ENCODE measurements around the gene AFTPH.

The AFTPH gene

DNA sequence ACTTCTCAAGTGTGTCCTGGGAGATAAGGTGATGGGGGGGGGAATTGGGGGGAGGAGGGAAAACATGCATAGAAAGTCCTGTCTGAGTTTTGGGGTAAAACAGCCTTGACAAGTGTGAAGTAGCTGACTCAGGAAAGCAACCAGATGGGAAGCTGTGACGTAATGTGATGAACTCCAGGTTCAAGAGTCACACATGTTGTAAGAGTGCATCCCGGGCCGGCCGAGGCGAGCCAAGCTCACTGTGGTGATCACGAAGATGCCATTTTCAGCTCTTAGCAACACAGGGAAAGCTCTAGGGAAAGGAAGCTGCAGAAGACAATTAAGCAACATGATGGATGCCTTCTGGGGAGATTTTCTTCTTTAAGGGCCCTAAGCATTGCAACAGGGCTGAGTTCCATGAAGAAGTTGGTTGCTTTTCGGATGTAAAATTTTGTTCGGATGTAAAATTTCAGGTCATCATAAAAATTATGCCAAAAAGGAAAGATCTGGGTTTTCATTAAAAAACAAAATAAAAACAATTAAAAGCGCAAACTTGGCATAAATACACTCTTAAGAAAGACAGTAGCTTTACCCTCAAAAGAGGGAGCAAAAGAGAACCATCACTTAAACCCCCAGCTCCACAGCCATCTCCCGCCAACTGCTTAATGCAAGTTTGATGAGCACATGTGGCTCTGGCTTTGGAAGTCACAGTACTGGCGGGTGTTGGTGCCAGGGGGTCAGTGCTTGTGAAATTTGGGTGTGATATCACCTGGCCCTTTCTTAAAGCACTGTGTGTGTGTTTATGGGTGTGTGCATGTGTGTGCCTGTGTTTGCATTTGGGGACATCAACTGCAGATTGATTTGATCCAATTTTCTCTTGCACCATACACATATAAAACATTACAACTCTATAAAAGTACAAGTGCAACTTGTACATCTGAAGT lies 110.5 kb downstream of the AFTPH start:
- no peak for DNase-seq

DNA sequence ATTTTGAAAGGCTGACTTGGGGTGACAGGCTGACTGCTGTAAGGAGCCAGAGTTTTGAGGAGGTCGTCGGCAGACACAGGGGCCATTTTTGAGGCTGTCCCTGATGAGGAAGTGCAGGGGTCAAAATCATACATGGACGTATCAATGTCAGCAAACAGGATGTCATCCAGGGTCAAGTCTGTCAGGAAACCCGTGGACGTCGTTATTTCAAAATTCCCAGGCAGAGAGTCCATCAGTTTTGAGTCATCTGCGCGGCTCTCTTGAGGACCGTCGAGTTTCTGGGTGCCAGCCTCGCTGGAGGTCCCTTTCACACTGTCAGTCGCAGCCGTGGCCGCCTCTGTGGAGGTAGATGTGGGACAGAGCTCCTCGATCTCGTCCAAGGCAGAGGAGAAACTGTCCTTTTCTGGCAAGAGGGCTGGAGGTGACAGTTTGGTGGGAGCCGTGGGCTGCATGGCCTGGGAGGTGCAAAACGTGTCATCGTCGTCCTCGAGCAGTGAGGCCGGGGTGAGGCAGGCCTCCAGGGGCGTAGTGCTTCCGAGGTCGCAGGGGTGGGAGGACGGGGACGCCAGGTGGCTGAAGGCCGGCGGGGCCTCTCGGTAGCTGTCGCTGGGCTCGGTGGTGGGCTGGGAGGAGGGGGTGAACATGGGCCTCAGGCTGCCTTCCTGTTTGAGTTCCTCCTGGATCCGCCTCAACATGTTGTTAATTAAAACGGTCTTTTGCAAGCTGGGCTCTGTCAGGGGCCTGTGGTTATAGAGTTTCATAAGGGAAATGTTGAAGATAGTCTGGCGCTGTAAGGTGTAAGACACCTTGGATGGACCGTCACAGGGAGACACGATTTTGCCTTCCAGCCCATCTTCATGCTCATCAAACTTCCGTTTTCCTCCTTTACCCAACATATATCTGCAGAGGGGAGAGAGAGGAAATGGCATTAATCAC lies 112.1 kb downstream of the AFTPH start:
- DNase-seq, result no peak

DNA sequence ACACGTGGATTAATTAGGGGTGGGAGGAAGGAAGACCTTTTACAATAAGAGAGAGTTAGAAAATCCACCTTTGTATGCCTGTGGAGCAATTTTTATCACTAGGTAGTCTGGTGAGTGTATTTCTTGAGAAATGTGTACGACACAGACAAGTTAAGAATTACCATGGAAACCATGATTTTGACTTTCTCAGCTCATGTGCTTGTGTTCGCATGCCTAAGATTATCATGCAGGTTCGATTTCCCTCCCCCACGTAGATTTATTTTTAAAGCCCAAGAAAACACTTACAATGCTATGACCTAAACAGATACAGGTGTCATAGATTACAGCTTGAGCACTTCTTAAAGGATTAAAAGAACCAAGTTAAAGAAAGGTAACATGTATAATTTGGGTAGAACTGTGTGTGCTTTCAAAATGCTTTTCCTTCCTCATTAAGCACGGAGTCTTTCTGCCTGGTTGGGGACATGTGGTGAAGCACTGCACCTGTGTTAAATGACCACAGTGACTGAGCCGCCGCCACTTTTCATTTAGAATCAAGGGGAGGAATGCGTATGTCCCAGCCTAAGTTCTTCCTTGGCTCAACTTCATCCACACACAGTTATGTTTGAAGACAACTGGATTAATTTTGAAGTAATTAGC lies 113.0 kb downstream of the AFTPH start:
- no peak for DNase-seq

DNA sequence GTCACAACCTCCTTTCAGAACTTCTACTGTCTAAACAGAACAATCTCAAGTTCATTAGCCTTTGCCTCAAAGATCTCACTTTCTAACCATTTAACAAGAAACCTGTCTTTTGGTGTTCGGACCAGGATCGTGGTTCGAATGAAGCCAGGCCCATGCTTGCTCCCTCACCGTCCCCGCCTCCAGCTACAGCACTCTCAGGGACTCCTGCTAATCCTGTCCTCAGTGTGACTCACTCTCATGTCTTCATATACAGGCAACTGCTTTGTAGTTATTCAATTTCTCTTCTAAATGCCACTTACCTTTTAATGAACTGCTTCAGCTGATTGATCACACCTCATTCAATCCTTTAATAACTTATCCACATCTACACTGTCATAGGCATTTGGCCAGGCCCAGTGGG lies 113.8 kb downstream of the AFTPH start:
- no peak for DNase-seq

DNA sequence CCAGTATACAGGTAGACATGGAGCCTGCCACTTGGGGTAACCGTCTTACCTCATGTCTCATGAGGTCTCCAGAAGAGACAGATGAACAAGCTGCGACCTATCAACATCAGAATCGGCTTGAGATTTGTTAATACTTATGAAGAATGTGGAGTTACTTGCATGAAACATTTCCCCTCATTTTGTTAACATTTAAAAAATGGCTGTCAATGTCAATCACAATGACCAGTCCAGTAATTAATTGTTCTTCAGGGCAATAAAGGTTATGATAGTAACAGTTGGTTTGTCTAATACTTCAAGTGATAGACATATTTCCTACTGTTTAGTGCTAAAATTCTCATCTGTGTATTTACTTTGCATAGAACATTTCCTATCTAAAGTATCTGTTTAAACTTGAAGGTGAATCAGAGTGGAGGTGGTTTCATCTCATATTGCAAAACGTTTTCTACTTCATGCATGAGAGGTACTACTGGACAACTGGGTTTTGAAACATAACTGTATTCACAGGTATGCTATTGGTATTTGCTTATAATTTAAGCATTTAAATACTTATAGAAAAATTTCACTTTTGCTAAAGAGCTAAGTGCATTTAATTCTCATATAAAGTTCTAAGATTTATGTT lies 114.5 kb downstream of the AFTPH start:
- DNase-seq, result no peak

DNA sequence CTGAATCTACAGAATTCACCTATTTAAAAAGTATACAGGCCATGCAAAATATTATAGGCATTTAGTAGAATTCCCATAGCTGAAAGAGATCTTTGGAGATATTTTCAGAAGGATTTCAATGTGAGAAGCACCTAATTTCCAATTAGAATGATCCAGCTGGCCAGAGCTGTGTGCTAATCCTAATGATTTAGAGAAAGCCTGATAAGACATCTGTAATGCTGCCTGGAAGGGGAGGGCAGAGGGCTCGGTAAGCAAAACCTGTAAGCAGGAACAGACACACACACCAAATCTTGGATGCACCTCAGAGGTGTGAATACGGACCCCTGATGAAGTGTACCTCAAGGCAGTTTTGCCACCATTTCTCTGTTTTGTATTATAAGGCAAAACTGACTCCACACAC lies 115.6 kb downstream of the AFTPH start:
- no peak for DNase-seq

DNA sequence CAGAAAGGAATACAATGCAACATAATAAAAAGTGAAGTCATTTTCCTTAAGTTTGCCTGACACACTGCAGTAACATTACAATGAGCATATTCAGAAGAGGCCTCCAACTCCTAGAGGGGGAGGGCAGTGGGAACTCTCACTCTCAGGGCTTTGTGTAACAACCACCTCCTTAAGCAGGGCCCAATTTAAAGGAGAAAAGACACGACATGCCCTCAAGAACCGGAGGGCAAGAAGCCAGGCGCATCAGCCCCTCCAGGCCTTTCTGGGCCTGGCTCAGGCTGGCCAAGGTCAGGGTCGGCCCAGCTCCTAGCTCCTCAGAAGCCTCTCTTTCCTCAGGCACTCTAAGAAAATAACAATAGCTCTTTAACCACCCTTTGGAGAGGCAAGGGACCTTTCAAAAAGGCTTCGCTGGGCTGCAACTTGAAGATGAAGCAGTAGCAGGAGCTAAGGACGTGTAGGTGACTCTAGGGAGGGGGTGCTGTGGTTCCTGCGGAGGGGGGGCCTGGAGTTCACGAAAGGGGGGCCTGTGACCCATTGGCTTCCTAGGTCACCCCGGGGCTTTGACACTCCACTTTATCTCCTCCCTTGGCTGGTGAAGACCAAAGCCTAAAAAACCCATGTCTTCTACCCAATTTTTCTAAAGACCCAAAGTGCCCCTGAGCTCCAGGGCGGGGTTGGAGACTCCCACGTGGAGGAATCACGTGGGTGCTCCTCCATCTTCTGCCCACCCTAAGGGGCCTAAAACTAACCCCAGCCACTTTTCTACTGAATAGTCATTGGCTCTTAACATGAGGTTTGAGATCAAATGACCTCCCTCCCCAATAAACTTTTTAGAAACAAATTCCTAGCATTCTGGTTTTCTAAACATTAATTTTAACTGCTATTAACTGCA lies 116.3 kb downstream of the AFTPH start:
- DNase-seq, result no peak

DNA sequence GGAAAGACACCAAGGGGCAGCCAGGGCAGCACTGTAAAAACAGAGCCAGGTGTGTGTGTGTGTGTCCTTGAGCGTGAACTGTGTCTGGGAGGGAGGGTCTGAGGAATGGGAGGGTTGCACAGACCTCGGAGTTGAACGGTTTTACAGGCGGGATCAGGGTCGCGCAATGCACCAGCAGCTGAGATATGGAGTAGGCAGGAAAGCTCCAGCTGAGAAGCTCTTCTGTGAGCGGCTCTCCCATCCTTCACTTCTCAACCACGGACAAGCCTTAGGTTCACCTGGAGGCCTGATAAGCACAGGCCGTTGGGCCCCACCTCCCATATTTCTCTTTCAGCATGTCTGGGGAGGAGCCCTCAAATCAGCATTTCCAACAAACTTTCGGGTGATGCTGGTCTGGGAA lies 117.5 kb downstream of the AFTPH start:
- DNase-seq, result no peak
